AG09309 (cell line): Measurements from ENCODE around the gene SPDYC.
A peak's percentile ranks its signal among the peaks of the same experiment; 100 is the strongest.
"Not testable (repeated sequence)": the region's sequence is repeated elsewhere in the genome, so short reads cannot be mapped to it uniquely, and the experiment has no call there.

Source experiments
- DNase-seq: peaks from one replicate; pipeline ENCODE4 v3.0.0-alpha.2; 2010; ENCODE audit warnings: low read depth
- H3K4me3 ChIP-seq: 2 replicates; pipeline ENCODE4 v1.5.1; 2011; ENCODE audit warnings: mild to moderate bottlenecking, low read depth, low read length, moderate library complexity; ENCODE audit not compliant: control insufficient read depth
- CTCF ChIP-seq: IDR thresholded peaks from 2 replicates; pipeline ENCODE4 v1.5.1; 2011; ENCODE audit warnings: mild to moderate bottlenecking, low read depth, low read length, inconsistent platforms; ENCODE audit not compliant: insufficient read depth, control insufficient read depth; ENCODE audit errors: missing control alignments

The SPDYC gene

GRCh38 chr11:65167656-65168055 is 2.4 kb upstream of the SPDYC start:
- no peak overlapping the region for H3K4me3 ChIP-seq
- no peak for TF ChIP-seq CTCF
- no peak for DNase-seq

- TF ChIP-seq CTCF = no peak
- no peak for DNase-seq
- H3K4me3 ChIP-seq = no peak overlapping the region
Measured at GRCh38 chr11:65169164-65169641, 830 bp upstream of the SPDYC start.

- no peak for TF ChIP-seq CTCF
- DNase-seq = no peak
- H3K4me3 ChIP-seq = no peak overlapping the region
Measured at GRCh38 chr11:65172600-65172999, 2.6 kb downstream of the SPDYC start.

- DNase-seq, H3K4me3 ChIP-seq: not testable (repeated sequence)
Measured at GRCh38 chr11:65174571-65175010, 4.6 kb downstream of the SPDYC start.

- no peak for DNase-seq
- peak overlapping the region; percentile 99 for H3K4me3 ChIP-seq
- peak; percentile 45 for TF ChIP-seq CTCF
Measured at GRCh38 chr11:65180877-65181568, 11.0 kb downstream of the SPDYC start.

- peak; percentile 59 for DNase-seq
- H3K4me3 ChIP-seq = peak within 1 kb of the TSS; percentile 99
- no peak for TF ChIP-seq CTCF
Measured at GRCh38 chr11:65181569-65182257, 11.7 kb downstream of the SPDYC start, which contains the start of gene CAPN1. TSS of gene CAPN1 (plus strand) at chr11:65181928. CDS start at chr11:65182702, 774 bp downstream.
